M059J (cell line): Measurements from ENCODE around the gene RTF2. TPM values are rescaled to one million over a fixed set of nuclear protein-coding genes. Genes with fewer than 3 reads are reported as not detected.
A peak's percentile ranks its signal among the peaks of the same experiment; 100 is the strongest.
"Not testable (repeated sequence)": the region's sequence is repeated elsewhere in the genome, so short reads cannot be mapped to it uniquely, and the experiment has no call there.

ENCODE experiments used
- DNase-seq: peaks from one replicate; pipeline ENCODE4 v3.0.0-alpha.2; 2012; ENCODE audit warnings: low read depth
- total RNA-seq: library from RNA; depleted of rRNA; stranded (reverse); fragments of >200 nt; shearing (Covaris generic); gene quantifications from 2 replicates; pipeline ENCODE4 v1.2.3, GENCODE V29; 2014

The RTF2 gene
- total RNA-seq, 1 experiment from 2014 or later = 178 TPM

DNA sequence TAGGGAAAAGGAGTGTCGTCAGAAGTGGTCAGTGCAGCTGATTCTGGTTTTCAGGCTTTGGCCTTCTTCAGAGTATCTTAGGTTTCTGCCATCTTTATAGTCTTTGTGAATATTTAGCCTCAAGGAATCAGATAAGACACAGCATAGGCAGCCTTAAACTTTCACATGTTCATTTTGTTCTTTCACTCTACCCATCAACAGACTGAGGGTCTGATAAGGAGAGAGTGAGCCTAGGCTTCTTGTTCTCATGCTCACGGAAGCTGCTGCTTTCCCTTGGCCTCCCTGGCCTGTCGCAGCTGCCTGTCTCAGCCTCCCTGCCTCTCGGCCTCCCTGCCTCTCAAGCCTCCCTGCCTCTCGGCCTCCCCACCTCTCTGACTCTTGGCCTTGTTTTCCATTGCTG lies 20.1 kb downstream of the RTF2 start:
- DNase-seq = no peak

DNA sequence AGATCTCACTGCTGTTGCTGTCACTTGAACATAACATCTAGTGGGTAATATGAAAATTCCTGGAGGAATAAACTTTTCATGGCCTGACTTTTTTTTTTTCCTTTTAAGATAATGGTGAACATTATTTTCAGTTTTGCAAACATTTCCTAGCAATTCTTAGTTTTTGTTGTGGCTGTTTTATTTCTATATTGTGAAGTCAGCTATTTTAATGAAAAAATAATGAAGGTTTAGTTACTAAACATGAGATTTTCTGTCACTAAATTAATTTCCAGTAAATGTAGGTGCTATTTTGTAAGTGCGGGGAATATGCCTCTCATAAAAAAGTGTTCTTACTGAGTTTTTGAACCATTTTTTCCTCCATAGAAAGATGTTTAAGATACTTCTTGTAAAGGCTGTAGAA lies 32.7 kb downstream of the RTF2 start:
- DNase-seq = no peak

GRCh38 chr20:56503916-56504315 lies 35.5 kb downstream of the RTF2 start:
- DNase-seq = no peak

GRCh38 chr20:56504373-56505005 lies 36.1 kb downstream of the RTF2 start:
- no peak for DNase-seq

- DNase-seq = no peak
Observed at GRCh38 chr20:56506103-56506502, 37.7 kb downstream of the RTF2 start.

GRCh38 chr20:56511926-56512325 lies 43.5 kb downstream of the RTF2 start:
- no peak for DNase-seq

GRCh38 chr20:56513161-56514150 lies 45.0 kb downstream of the RTF2 start:
- no peak for DNase-seq

DNA sequence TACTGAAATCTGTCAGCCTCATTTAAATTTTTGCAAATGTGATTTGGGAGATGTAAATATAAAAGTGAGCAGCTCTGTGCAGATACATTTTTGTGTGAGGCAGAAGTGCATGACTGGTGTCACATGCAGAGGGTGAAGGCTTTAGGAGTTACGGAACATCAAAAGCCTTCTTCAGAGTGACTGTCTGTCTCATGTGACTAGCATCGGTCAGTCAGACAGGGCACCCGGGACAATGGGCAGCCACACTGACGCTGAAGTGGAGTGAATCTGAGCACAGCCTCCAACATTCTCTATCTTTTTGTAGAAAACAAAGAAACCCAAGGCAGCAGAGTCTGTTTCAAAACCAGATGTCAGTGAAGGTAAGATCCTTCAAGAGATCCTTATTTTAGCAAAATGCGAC lies 48.2 kb downstream of the RTF2 start:
- DNase-seq = no peak

- DNase-seq = no peak
Observed at GRCh38 chr20:56517211-56517610, 48.8 kb downstream of the RTF2 start.

DNA sequence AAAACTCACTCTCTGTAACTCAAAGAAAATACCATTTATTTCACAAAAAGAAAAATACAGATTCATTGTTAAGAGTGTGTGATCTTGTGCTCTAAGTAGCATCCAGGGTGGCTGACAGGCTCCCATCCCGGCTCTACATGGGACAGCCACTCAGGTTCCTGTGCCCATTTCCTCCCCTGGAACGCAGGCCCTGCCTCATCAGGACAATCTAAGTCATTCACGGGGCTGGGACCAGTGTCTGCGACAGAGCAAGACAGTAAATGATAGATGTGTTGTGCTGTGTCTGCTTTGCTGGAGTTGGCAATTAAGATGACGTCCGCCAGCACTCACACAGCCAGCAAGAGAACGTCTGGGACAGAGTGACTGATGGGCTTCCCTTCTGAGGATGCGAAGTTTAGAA lies 49.2 kb downstream of the RTF2 start:
- DNase-seq = no peak

DNA sequence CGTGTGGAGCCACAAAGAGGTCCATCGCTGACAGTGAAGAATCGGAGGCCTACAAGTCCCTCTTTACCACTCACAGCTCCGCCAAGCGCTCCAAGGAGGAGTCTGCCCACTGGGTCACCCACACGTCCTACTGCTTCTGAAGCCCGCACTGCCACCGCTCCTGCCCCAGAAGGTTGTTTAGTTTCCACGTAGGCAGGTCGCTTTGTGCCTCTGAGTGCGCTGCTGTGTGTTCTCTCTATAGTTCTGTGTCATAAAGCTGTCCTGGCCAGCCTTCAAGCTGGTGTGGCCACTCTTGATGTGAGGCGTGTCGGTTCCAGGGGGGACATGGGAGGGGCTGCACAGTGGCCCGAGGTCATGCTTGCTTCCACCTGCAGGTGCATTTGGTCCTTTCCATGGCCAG lies 49.7 kb downstream of the RTF2 start:
- DNase-seq = no peak

GRCh38 chr20:56518721-56519398 lies 50.4 kb downstream of the RTF2 start:
- DNase-seq = no peak

DNA sequence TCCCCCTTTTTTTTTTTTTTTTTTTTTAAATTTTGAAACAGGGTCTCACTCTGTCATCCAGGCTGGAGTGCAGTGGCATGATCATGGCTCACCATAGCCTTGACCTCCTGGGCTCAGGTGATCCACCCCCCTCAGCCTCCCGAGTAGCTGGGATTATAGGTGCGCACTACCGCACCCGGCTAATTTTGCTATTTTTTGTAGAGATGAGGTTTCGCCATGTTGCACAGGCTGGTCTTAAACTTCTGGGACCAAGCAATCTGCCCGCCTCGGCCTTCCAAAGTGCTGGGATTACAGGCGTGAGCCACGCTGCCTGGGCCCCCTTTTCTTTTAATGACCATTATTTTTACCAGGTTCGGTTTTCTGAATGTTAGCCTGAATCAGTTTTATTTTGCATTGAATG lies 51.1 kb downstream of the RTF2 start:
- no peak for DNase-seq

GRCh38 chr20:56520180-56520579 lies 51.8 kb downstream of the RTF2 start:
- DNase-seq = no peak

- not testable (repeated sequence) for DNase-seq
Observed at GRCh38 chr20:56520746-56521354, 52.4 kb downstream of the RTF2 start.

- no peak for DNase-seq
Observed at GRCh38 chr20:56522311-56522710, 53.9 kb downstream of the RTF2 start.

DNA sequence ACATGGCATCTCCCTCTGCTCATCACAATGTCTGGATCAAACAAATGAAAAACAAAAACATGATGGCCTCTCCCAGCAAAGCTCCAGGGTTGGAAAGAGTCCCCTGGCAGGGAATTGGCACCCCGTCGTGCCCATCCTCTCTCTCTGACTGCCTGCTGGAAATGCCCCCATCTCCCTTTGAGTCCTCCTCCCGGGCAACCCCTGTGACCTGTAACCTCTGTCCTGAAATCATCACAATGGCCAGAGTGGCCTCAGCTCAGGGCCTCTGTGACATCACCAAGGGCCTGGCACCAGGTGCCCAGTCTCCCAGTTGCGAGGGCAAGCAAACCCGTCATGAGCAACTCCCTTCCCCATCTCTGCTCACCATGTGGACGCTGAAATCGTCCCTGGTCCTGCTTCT lies 56.0 kb downstream of the RTF2 start, which contains the start of gene FAM209A:
Gene FAM209A, plus strand, starts transcription at position 301 of the 400 bp plus-strand sequence. Its CDS starts 65 bp downstream, at position 366.
- DNase-seq = not testable (repeated sequence)

DNA sequence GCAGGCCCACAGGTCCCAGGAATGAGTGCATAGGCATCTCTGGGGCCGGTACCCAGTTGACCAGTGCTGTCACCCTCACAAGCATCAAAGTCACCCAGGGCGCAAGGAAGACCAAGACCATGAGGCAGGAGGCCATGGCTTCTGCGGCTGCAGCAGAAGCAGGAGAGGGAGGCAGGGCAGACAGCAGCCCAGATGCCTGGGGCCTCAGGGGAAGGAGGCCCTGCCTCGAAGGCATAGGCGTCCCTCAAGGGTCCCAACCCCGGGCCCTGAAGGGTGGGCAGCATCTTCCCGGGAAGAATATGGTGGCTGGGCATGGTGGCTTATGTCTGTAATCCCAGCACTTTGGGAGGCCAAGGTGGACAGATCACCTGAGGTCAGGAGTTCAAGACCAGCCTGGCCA lies 59.1 kb downstream of the RTF2 start:
- no peak for DNase-seq

DNA sequence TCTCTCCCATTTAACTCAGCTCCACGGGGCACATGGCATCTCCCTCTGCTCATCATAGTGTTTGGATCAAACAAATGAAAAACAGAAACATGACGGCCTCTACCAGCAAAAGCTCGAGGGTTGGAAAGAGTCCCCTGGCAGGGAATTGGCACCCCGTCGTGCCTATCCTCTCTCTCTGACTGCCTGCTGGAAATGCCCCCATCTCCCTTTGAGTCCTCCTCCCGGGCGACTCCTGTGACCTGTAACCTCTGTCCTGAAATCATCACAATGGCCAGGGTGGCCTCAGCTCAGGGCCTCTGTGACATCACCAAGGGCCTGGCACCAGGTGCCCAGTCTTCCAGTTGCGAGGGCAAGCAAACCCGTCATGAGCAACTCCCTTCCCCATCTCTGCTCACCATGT lies 64.5 kb downstream of the RTF2 start, which contains the start of gene FAM209B:
Gene FAM209B, plus strand, starts transcription at position 301 of the 400 bp plus-strand sequence. Its CDS starts 96 bp downstream, at position 397.
- not testable (repeated sequence) for DNase-seq

GRCh38 chr20:56537997-56538396 lies 69.6 kb downstream of the RTF2 start:
- DNase-seq = peak; percentile 25

- DNase-seq = peak; percentile 60
Observed at GRCh38 chr20:56540415-56540814, 72.0 kb downstream of the RTF2 start.
